SK-N-SH (cell line): ENCODE results near the gene MLLT3.

ENCODE experiments used
- CHD2 ChIP-seq: fragments of 150-350 bp; IDR thresholded peaks from 2 replicates; pipeline ENCODE4 v1.6.1; 2018; ENCODE audit warnings: low read length; ENCODE audit not compliant: partially characterized antibody
- EP300 ChIP-seq, 2 experiments: IDR thresholded peaks; 2 replicates each; pipeline versions ENCODE4 v1.4.0 to v1.6.1; 2012; ENCODE audit warnings: borderline replicate concordance in 1 of 2, low read depth in 1 of 2, low read length in 1 of 2
- NFIC ChIP-seq: IDR thresholded peaks from 2 replicates; pipeline ENCODE4 v1.4.0; 2012; ENCODE audit warnings: borderline replicate concordance
- RAD21 ChIP-seq: IDR thresholded peaks from 2 replicates; pipeline ENCODE4 v1.6.1; 2012; ENCODE audit warnings: mild to moderate bottlenecking, low read length
- TEAD4 ChIP-seq: IDR thresholded peaks from 2 replicates; pipeline ENCODE4 v1.4.0; 2012; ENCODE audit warnings: mild to moderate bottlenecking, borderline replicate concordance; ENCODE audit not compliant: insufficient read depth
- TF ChIP-seq, protein P1 (sequence below): fragments of 200-600 bp; sonication (generic); IDR thresholded peaks from 2 replicates; pipeline ENCODE4 v1.6.1; 2017; ENCODE audit warnings: antibody characterized with exemption, mild to moderate bottlenecking, moderate library complexity
- TF ChIP-seq, protein P2 (sequence below): fragments of 150-350 bp; IDR thresholded peaks from 2 replicates; pipeline ENCODE4 v1.6.1; 2017; ENCODE audit warnings: antibody characterized with exemption, low read length, low read depth, borderline replicate concordance

DNA sequence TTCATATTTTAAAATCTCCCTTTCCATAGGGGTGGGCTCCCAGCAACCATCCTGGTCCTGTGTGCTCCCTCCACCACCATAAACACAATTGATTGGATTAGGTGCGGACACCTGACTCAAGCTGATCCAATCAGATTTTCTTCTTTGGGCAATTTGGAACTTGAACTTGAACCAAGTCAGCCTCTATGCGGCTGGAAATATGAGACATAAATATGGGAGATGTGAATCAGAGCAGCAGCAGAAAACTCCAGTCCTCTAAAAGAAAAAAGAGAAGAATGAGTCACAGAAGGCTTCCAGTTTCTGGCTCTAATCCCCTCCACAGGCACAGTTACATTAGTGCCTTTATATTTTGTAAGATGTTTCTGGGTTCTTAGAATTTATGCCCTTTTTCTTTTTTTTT lies 306.6 kb downstream of the MLLT3 start:
- no peak for TF ChIP-seq RAD21
- TF ChIP-seq, protein P1, sequence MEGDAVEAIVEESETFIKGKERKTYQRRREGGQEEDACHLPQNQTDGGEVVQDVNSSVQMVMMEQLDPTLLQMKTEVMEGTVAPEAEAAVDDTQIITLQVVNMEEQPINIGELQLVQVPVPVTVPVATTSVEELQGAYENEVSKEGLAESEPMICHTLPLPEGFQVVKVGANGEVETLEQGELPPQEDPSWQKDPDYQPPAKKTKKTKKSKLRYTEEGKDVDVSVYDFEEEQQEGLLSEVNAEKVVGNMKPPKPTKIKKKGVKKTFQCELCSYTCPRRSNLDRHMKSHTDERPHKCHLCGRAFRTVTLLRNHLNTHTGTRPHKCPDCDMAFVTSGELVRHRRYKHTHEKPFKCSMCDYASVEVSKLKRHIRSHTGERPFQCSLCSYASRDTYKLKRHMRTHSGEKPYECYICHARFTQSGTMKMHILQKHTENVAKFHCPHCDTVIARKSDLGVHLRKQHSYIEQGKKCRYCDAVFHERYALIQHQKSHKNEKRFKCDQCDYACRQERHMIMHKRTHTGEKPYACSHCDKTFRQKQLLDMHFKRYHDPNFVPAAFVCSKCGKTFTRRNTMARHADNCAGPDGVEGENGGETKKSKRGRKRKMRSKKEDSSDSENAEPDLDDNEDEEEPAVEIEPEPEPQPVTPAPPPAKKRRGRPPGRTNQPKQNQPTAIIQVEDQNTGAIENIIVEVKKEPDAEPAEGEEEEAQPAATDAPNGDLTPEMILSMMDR: no peak
- no peak for TF ChIP-seq EP300 (IDR thresholded peaks at IDR 0.05; ENCODE audit: borderline replicate concordance in 1 of 2, low read depth in 1 of 2, low read length in 1 of 2)
- no peak for TF ChIP-seq CHD2
- TF ChIP-seq TEAD4: no peak
- TF ChIP-seq NFIC: peak; percentile 25; the same call in 1 of the 2 replicates
- TF ChIP-seq, protein P2, sequence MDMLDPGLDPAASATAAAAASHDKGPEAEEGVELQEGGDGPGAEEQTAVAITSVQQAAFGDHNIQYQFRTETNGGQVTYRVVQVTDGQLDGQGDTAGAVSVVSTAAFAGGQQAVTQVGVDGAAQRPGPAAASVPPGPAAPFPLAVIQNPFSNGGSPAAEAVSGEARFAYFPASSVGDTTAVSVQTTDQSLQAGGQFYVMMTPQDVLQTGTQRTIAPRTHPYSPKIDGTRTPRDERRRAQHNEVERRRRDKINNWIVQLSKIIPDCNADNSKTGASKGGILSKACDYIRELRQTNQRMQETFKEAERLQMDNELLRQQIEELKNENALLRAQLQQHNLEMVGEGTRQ: no peak
